HCT116 (cell line): ENCODE measurements around the gene UCP2. TPM values are rescaled to one million over a fixed set of nuclear protein-coding genes. Genes with fewer than 3 reads are reported as not detected.

Source experiments
- ATAC-seq: fragments of 200-7000 bp; cut with Tn5 transposase; 2 replicates; pipeline ENCODE4 v1.9.1; 2020; ENCODE audit warnings: mild to moderate bottlenecking, moderate library complexity
- BruUV-seq: library from RNA; stranded (reverse); fragments of 400-500 nt; replicated peaks from 2 replicates; lab custom pipeline; 2021; lab: Mats Ljungman, UMichigan
- CTCF ChIA-PET: fragments of 300-600 bp; sonication (Branson Sonifier 250); formaldehyde crosslinking; loops from one replicate; lab custom pipeline; 2021; ENCODE audit warnings: antibody characterized with exemption; lab: Charles Lee
- POLR2A ChIA-PET: fragments of 300-600, 350-600 bp; sonication (Branson Sonifier 250); formaldehyde crosslinking; loops from one replicate; lab custom pipeline; 2021; ENCODE audit warnings: antibody characterized with exemption; lab: Charles Lee
- RAD21 ChIA-PET, 2 experiments: fragments of 300-600 bp; sonication (Branson Sonifier 250); formaldehyde crosslinking; loops; one replicate each; lab custom pipeline; 2023; ENCODE audit warnings: low total read pairs in 2 of 2; ENCODE audit not compliant: uncharacterized antibody in 2 of 2, unreplicated experiment in 2 of 2, low non-redundant PET in 1 of 2; lab: Charles Lee
- DNase-seq: peaks from one replicate; pipeline ENCODE4 v3.0.0-alpha.2; 2010; ENCODE audit warnings: low read depth, low spot score
- H2AFZ ChIP-seq: fragments of 200-600 bp; shearing (Covaris generic), sonication (generic); 2 replicates; pipeline ENCODE4 v1.6.1; 2017; ENCODE audit warnings: low read depth, mixed run types, mixed read lengths, antibody characterized with exemption, low read length; ENCODE audit not compliant: poor library complexity, severe bottlenecking
- H3K27ac ChIP-seq: 2 replicates; pipeline ENCODE4 v1.5.1; 2012; ENCODE audit warnings: low read depth, low read length
- H3K27me3 ChIP-seq: fragments of 200-600 bp; sonication (generic); 2 replicates; pipeline ENCODE4 v1.6.1; 2016; ENCODE audit warnings: mixed run types, low read length, mixed read lengths; ENCODE audit not compliant: insufficient read depth
- H3K36me3 ChIP-seq, 2 experiments: fragments of 200-500 bp in 1 of 2; fragments of 200-600 bp in 1 of 2; sonication (Bioruptor generic) in 1 of 2; sonication (generic) in 1 of 2; 2 replicates each; pipeline versions ENCODE4 v1.5.1 to v1.6.1; 2014 to 2016; ENCODE audit warnings: low read length in 2 of 2, inconsistent platforms in 1 of 2, mixed read lengths in 1 of 2, mixed run types in 1 of 2; ENCODE audit not compliant: insufficient read depth in 2 of 2, control insufficient read depth in 1 of 2
- H3K4me1 ChIP-seq, 2 experiments: fragments of 200-600 bp in 1 of 2; sonication (generic) in 1 of 2; 2 replicates each; pipeline versions ENCODE4 v1.5.1 to v1.6.1; 2012 to 2017; ENCODE audit warnings: low read length in 2 of 2, inconsistent platforms in 1 of 2, mild to moderate bottlenecking in 1 of 2, mixed read lengths in 1 of 2, mixed run types in 1 of 2, moderate library complexity in 1 of 2; ENCODE audit not compliant: insufficient read depth in 2 of 2, control insufficient read depth in 1 of 2
- H3K4me2 ChIP-seq: fragments of 200-600 bp; sonication (generic); 2 replicates; pipeline ENCODE4 v1.6.1; 2017; ENCODE audit warnings: mixed run types, low read length, mixed read lengths
- H3K4me3 ChIP-seq, 2 experiments: fragments of 200-600 bp in 1 of 2; sonication (generic) in 1 of 2; replicated peaks in 1 of 2; 2 replicates each; pipeline ENCODE4 v1.5.1; 2011 to 2016; ENCODE audit warnings: low read length in 2 of 2, control low read depth in 1 of 2, low read depth in 1 of 2, mild to moderate bottlenecking in 1 of 2, mixed read lengths in 1 of 2, mixed run types in 1 of 2
- H3K79me2 ChIP-seq: fragments of 200-600 bp; sonication (generic); 2 replicates; pipeline ENCODE4 v1.6.1; 2017; ENCODE audit warnings: mild to moderate bottlenecking, mixed run types, low read length, moderate library complexity, mixed read lengths; ENCODE audit not compliant: insufficient read depth
- H3K9ac ChIP-seq: fragments of 200-600 bp; sonication (generic); 2 replicates; pipeline ENCODE4 v1.6.1; 2016; ENCODE audit warnings: low read length, mixed read lengths
- H3K9me2 ChIP-seq: fragments of 200-600 bp; sonication (generic), shearing (Covaris generic); 2 replicates; pipeline ENCODE4 v1.6.1; 2017; ENCODE audit warnings: mixed run types, mild to moderate bottlenecking, moderate library complexity; ENCODE audit not compliant: insufficient read depth
- H3K9me3 ChIP-seq, 2 experiments: fragments of 200-500 bp in 1 of 2; fragments of 200-600 bp in 1 of 2; sonication (Bioruptor generic) in 1 of 2; sonication (generic) in 1 of 2; 2 replicates each; pipeline ENCODE4 v1.6.1; 2014 to 2017; ENCODE audit warnings: low read length in 2 of 2, mixed read lengths in 2 of 2, inconsistent platforms in 1 of 2, low read depth in 1 of 2, mild to moderate bottlenecking in 1 of 2, mixed run types in 1 of 2, moderate library complexity in 1 of 2; ENCODE audit not compliant: control insufficient read depth in 1 of 2, insufficient read depth in 1 of 2
- H4K20me1 ChIP-seq: fragments of 200-600 bp; sonication (generic), shearing (Covaris generic); 2 replicates; pipeline ENCODE4 v1.6.1; 2017; ENCODE audit warnings: mixed run types, mild to moderate bottlenecking, moderate library complexity; ENCODE audit not compliant: insufficient read depth
- ATF3 ChIP-seq: IDR thresholded peaks from 2 replicates; pipeline ENCODE4 v1.6.1; 2012
- CBX3 ChIP-seq: IDR thresholded peaks from 2 replicates; pipeline ENCODE4 v1.6.1; 2012; ENCODE audit warnings: low read depth
- CTCF ChIP-seq, 3 experiments: fragments of 200-600 bp in 1 of 3; sonication (generic) in 1 of 3; IDR thresholded peaks in 2 of 3; conservative IDR thresholded peaks in 1 of 3; 2 replicates each; pipeline ENCODE4 v1.5.1; 2012 to 2017; ENCODE audit warnings: low read depth in 2 of 3, low read length in 2 of 3, antibody characterized with exemption in 1 of 3, borderline replicate concordance in 1 of 3, control low read depth in 1 of 3, mild to moderate bottlenecking in 1 of 3, mixed read lengths in 1 of 3, mixed run types in 1 of 3, moderate library complexity in 1 of 3; ENCODE audit not compliant: insufficient read depth in 1 of 3
- EGR1 ChIP-seq: IDR thresholded peaks from 2 replicates; pipeline ENCODE4 v1.6.1; 2012; ENCODE audit warnings: low read depth
- ELF1 ChIP-seq: IDR thresholded peaks from 2 replicates; pipeline ENCODE4 v1.6.1; 2012; ENCODE audit warnings: low read depth, borderline replicate concordance
- EZH2 ChIP-seq: fragments of 200-600 bp; sonication (generic); IDR thresholded peaks from 2 replicates; pipeline ENCODE4 v1.6.1; 2017; ENCODE audit warnings: antibody characterized with exemption, mixed run types
- EZH2phosphoT487 ChIP-seq: fragments of 200-600 bp; IDR thresholded peaks from 2 replicates; pipeline ENCODE4 v1.6.1; 2018; ENCODE audit warnings: antibody characterized with exemption, borderline replicate concordance
- FOSL1 ChIP-seq: IDR thresholded peaks from 2 replicates; pipeline ENCODE4 v1.6.1; 2012; ENCODE audit warnings: low read depth
- POLR2A ChIP-seq: IDR thresholded peaks from 2 replicates; pipeline ENCODE4 v1.7.0; 2011; ENCODE audit warnings: borderline replicate concordance; ENCODE audit not compliant: insufficient read depth, insufficient read length; ENCODE audit errors: extremely low read depth
- POLR2AphosphoS5 ChIP-seq: IDR thresholded peaks from 2 replicates; pipeline ENCODE4 v1.6.1; 2011; ENCODE audit warnings: mild to moderate bottlenecking, low read depth, low read length, moderate library complexity
- SIN3A ChIP-seq: IDR thresholded peaks from 2 replicates; pipeline ENCODE4 v1.6.1; 2012; ENCODE audit warnings: low read depth
- SP1 ChIP-seq: IDR thresholded peaks from 2 replicates; pipeline ENCODE4 v1.6.1; 2012; ENCODE audit warnings: low read depth
- SRF ChIP-seq: IDR thresholded peaks from 2 replicates; pipeline ENCODE4 v1.6.1; 2012; ENCODE audit warnings: low read depth
- TCF7L2 ChIP-seq: IDR thresholded peaks from 2 replicates; pipeline ENCODE4 v1.7.0; 2011; ENCODE audit warnings: borderline replicate concordance, inconsistent platforms; ENCODE audit not compliant: insufficient read depth, insufficient read length; ENCODE audit errors: extremely low read depth
- YY1 ChIP-seq: IDR thresholded peaks from 2 replicates; pipeline ENCODE4 v1.6.1; 2011; ENCODE audit warnings: low read length, low read depth, moderate library complexity, mild to moderate bottlenecking; ENCODE audit not compliant: insufficient replicate concordance; ENCODE audit errors: extremely low read depth
- ZBTB33 ChIP-seq: IDR thresholded peaks from 2 replicates; pipeline ENCODE4 v1.6.1; 2011; ENCODE audit warnings: mild to moderate bottlenecking, low read length, moderate library complexity; ENCODE audit not compliant: insufficient replicate concordance; ENCODE audit errors: extremely low read depth
- ZFX ChIP-seq: fragments of 450-650 bp; IDR thresholded peaks from 2 replicates; pipeline ENCODE4 v1.6.1; 2017
- intact Hi-C: fragments of 100-400 bp; cut with micrococcal nuclease; formaldehyde crosslinking; loops from 2 replicates; pipeline ENCODE4 v1.10.0; 2022
- total RNA-seq: library from RNA; stranded (reverse); gene quantifications from one replicate; pipeline ENCODE4 v1.2.1, GENCODE V29; 2021; ENCODE audit not compliant: unreplicated experiment
- TF ChIP-seq, protein P1 (sequence below): IDR thresholded peaks from 2 replicates; pipeline ENCODE4 v1.6.1; 2012; ENCODE audit warnings: low read depth
- TF ChIP-seq, protein P2 (sequence below): IDR thresholded peaks from 2 replicates; pipeline ENCODE4 v1.6.1; 2012

Gene UCP2
- total RNA-seq, 1 experiment from 2014 or later = 20.4 TPM

DNA sequence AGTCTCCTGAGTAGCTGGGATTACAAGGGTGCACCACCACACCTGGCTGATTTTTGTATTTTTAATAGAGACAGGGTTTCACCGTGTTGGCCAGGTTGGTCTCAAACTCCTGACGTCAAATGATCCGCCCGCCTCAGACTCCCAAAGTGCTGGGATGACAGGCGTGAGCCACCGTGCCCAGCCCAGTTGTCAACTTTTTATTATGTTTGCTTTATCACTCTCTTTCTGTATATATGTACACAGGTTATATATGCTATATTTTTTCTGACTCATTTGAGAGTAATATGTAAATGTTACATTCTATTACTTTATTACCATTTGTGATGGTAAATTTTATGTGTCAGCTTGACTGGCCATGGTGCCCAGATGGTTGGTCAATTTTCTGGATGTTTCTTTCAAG is 50.7 kb downstream of the UCP2 start:
- no peak overlapping the region for H3K4me2 ChIP-seq
- no peak overlapping the region for H2AFZ ChIP-seq
- DNase-seq = no peak
- no peak overlapping the region for H3K9ac ChIP-seq
- no peaks in the 10 kb centered on the region for H3K36me3 ChIP-seq
- ATAC-seq = no peak
- POLR2A ChIA-PET = interaction anchor here (1.3 kb wide), 1 partner anchor 153 kb away, joined by 3 read pairs; no protein-coding TSS in a partner anchor
- no peak overlapping the region for H3K27ac ChIP-seq
- no peaks in the 10 kb centered on the region for H4K20me1 ChIP-seq
- no TSS peak for BruUV-seq
- no peak for TF ChIP-seq SP1
- TF ChIP-seq, protein P1, sequence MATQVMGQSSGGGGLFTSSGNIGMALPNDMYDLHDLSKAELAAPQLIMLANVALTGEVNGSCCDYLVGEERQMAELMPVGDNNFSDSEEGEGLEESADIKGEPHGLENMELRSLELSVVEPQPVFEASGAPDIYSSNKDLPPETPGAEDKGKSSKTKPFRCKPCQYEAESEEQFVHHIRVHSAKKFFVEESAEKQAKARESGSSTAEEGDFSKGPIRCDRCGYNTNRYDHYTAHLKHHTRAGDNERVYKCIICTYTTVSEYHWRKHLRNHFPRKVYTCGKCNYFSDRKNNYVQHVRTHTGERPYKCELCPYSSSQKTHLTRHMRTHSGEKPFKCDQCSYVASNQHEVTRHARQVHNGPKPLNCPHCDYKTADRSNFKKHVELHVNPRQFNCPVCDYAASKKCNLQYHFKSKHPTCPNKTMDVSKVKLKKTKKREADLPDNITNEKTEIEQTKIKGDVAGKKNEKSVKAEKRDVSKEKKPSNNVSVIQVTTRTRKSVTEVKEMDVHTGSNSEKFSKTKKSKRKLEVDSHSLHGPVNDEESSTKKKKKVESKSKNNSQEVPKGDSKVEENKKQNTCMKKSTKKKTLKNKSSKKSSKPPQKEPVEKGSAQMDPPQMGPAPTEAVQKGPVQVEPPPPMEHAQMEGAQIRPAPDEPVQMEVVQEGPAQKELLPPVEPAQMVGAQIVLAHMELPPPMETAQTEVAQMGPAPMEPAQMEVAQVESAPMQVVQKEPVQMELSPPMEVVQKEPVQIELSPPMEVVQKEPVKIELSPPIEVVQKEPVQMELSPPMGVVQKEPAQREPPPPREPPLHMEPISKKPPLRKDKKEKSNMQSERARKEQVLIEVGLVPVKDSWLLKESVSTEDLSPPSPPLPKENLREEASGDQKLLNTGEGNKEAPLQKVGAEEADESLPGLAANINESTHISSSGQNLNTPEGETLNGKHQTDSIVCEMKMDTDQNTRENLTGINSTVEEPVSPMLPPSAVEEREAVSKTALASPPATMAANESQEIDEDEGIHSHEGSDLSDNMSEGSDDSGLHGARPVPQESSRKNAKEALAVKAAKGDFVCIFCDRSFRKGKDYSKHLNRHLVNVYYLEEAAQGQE = no peak
- no peak for TF ChIP-seq ZFX
- no peak for TF ChIP-seq ZBTB33
- no peak for TF ChIP-seq EZH2phosphoT487
- no peak for TF ChIP-seq POLR2A
- TF ChIP-seq CTCF (IDR thresholded peaks at IDR 0.05 in 2 of 3, conservative IDR thresholded peaks at IDR 0.05 in 1 of 3; ENCODE audit: borderline replicate concordance in 1 of 3, insufficient read depth in 1 of 3, low read depth in 2 of 3, low read length in 2 of 3) = no peak
- TF ChIP-seq SRF = no peak
- TF ChIP-seq EZH2 = no peak
- TF ChIP-seq, protein P2, sequence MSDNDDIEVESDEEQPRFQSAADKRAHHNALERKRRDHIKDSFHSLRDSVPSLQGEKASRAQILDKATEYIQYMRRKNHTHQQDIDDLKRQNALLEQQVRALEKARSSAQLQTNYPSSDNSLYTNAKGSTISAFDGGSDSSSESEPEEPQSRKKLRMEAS = no peak
- no peak for TF ChIP-seq YY1
- TF ChIP-seq SIN3A = no peak
- TF ChIP-seq EGR1 = no peak
- no peak for TF ChIP-seq POLR2AphosphoS5
- no peak for TF ChIP-seq ELF1
- no peak for TF ChIP-seq TCF7L2
- no peak for TF ChIP-seq ATF3
- TF ChIP-seq FOSL1 = no peak
- TF ChIP-seq CBX3 = no peak
- CTCF ChIA-PET = interaction anchor here (0.6 to 2.6 kb wide), 25 partner anchors 9 to 581 kb away, joined by 3 to 49 read pairs (median 4); partner anchors contain the start of genes DNAJB13, MRPL48 and RAB6A
- H3K4me3 ChIP-seq = no peak overlapping the region
- H3K27me3 ChIP-seq = no peaks in the 10 kb centered on the region
- intact Hi-C loops = loop anchor here (1.0 to 5.0 kb wide), 6 partner anchors 145 to 529 kb away; partner anchors contain the start of genes MRPL48 and RAB6A
- H3K9me2 ChIP-seq = no peaks in the 10 kb centered on the region
- RAD21 ChIA-PET = interaction anchor here (0.6 to 1.8 kb wide), 4 partner anchors 110 to 307 kb away, joined by 3 to 8 read pairs (median 6); partner anchors contain the start of gene RAB6A (in 1 of the 2)
- H3K79me2 ChIP-seq = no peaks in the 10 kb centered on the region
- H3K9me3 ChIP-seq = no peaks in the 10 kb centered on the region
- H3K4me1 ChIP-seq = peaks cover 3% of the 10 kb centered on the region in 2 experiments; a peak in 3 of 4 replicates
